ENCODE data around the gene CWF19L2. TPM values are rescaled to one million over a fixed set of nuclear protein-coding genes. Genes with fewer than 3 reads are reported as not detected.
A peak's percentile ranks its signal among the peaks of the same experiment; 100 is the strongest.
"Not testable (repeated sequence)": the region's sequence is repeated elsewhere in the genome, so short reads cannot be mapped to it uniquely, and the experiment has no call there.

Gene CWF19L2
- total RNA-seq, 1 donor: 11.2 TPM

DNA sequence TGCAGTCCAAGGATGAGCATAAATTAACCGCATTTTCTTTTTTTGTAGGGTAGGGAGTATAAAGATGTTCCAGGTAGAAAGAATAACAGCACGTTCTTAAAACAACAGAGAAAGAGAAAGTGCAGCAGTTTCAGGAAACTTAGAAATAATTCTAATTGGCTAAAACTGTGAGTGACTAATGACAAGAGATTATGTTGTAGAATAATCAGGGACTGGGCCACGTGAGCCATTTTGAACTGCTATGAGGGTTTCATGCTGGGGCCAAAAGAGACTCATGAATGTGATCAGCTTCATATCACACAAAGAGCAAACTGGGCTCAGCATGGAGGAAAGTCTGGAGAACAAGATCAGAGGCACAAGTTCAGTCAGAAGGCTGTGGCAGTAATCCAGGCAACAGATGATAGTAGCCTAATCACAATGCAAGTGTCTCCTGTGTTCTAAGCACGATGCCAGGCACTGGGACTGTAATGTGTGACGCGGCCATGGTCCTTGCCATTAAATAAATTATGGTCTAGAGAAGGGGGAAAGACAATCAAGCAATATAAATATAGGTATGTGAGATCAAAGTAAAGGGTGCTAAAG lies 17.9 kb downstream of the CWF19L2 start:
- H3K4me3 ChIP-seq (ENCODE audit: low read depth, low read length): no peak overlapping the region
- no peak for TF ChIP-seq CTCF (IDR thresholded peaks at IDR 0.05; ENCODE audit: insufficient read depth, low read depth, low read length)
- no peak for DNase-seq (ENCODE audit: low read depth)

DNA sequence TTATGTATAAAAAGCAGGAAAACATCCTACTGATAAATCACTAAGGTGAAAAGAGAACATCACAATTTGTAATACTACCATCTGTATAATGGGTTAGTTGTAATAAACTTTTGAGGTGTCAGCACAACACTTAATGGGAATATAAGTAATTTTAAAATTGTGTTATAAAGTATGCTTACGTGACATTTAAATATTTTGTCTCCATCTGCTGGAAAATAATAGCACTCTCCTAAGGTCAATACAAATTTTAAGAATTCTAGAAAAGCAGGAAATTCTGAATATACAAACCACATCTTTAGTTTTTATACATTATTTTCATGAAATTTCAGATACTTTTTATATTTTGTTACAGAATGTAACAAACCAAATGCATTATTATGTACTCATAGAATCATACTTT lies 19.5 kb downstream of the CWF19L2 start:
- DNase-seq (ENCODE audit: low read depth): no peak
- H3K4me3 ChIP-seq (ENCODE audit: low read depth, low read length): no peak overlapping the region
- no peak for TF ChIP-seq CTCF (IDR thresholded peaks at IDR 0.05; ENCODE audit: insufficient read depth, low read depth, low read length)

- DNase-seq (ENCODE audit: low read depth): no peak
- H3K4me3 ChIP-seq (ENCODE audit: low read depth, low read length): no peak overlapping the region
- no peak for TF ChIP-seq CTCF (IDR thresholded peaks at IDR 0.05; ENCODE audit: insufficient read depth, low read depth, low read length)
These were observed 27.1 kb downstream of the CWF19L2 start for GRCh38 chr11:107430525-107430924.

- no peak for TF ChIP-seq CTCF (IDR thresholded peaks at IDR 0.05; ENCODE audit: insufficient read depth, low read depth, low read length)
- H3K4me3 ChIP-seq (ENCODE audit: low read depth, low read length): no peak overlapping the region
- DNase-seq (ENCODE audit: low read depth): no peak
These were observed 29.9 kb downstream of the CWF19L2 start for GRCh38 chr11:107427569-107428180.

GRCh38 chr11:107413352-107413751 lies 44.3 kb downstream of the CWF19L2 start:
- TF ChIP-seq CTCF (IDR thresholded peaks at IDR 0.05; ENCODE audit: insufficient read depth, low read depth, low read length): no peak
- DNase-seq (ENCODE audit: low read depth): no peak
- no peak overlapping the region for H3K4me3 ChIP-seq (ENCODE audit: low read depth, low read length)

- peak; percentile 12 for DNase-seq (ENCODE audit: low read depth)
- TF ChIP-seq CTCF (IDR thresholded peaks at IDR 0.05; ENCODE audit: insufficient read depth, low read depth, low read length): no peak
- no peak overlapping the region for H3K4me3 ChIP-seq (ENCODE audit: low read depth, low read length)
These were observed 48.8 kb downstream of the CWF19L2 start for GRCh38 chr11:107408762-107409211.

GRCh38 chr11:107405260-107405659 lies 52.4 kb downstream of the CWF19L2 start:
- DNase-seq (ENCODE audit: low read depth): no peak
- no peak overlapping the region for H3K4me3 ChIP-seq (ENCODE audit: low read depth, low read length)
- no peak for TF ChIP-seq CTCF (IDR thresholded peaks at IDR 0.05; ENCODE audit: insufficient read depth, low read depth, low read length)

- H3K4me3 ChIP-seq (ENCODE audit: low read depth, low read length); DNase-seq (ENCODE audit: low read depth): not testable (repeated sequence)
These were observed 56.5 kb downstream of the CWF19L2 start for GRCh38 chr11:107401131-107401530.
